ENCODE measurements around the gene GATD1. TPM values are rescaled to one million over a fixed set of nuclear protein-coding genes. Genes with fewer than 3 reads are reported as not detected.
"Not testable (repeated sequence)": the region's sequence is repeated elsewhere in the genome, so short reads cannot be mapped to it uniquely, and the experiment has no call there.

The GATD1 gene
- total and polyA plus RNA-seq, 5 donors from 2014 or later = 3.6 to 42.1 (median 5.1) TPM

DNA sequence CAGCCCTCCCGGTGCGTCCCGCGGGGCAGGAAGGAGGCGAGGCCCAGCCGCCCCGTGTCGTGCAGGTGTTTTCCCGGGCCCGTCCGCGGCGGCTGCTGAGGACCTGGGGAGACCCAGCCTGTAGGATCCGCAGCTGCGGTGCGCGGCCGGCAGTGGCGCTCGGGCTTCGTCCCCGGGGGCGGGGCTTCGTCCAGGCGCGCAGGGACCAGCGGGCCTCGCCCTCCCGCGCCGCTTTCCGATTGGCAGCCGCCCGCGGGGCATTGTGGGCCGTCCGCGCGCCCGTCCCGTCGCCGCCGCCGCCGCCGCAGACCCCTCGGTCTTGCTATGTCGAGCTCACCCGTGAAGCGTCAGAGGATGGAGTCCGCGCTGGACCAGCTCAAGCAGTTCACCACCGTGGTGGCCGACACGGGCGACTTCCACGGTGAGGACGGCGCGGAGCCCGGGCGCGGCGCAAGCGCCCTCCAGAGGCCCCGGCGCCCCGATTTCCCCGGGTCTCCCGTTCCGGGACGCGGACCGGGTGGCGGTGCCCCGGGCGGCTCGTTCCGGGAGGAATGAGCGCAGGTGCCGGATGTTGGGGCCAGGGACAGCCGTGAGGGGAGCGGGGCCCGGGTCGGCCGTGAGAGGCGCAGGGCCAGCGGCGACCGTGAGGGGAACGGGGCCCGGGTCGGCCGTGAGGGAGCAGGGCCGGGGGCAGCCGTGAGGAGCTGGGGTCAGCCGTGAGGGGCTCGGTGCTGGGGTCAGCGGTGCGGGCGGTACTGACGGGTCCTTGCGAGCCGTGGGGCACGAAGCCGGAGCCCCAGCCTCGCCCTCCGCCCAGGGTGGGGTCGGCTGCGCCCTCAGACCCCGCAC lies 29.9 kb downstream of the GATD1 start, which contains the start of gene TALDO1:
TSS of gene TALDO1 (plus strand) at position 307 of the 849 bp plus-strand sequence. CDS start at position 325, 18 bp downstream.
- no peaks in the 10 kb centered on the region for H3K27me3 ChIP-seq (ENCODE audit: control insufficient read depth, insufficient read depth, low read length)
- H3K27ac ChIP-seq (ENCODE audit: insufficient read depth, low read length, poor library complexity, severe bottlenecking) = peak within 1 kb of the TSS; percentile 68
- H3K27ac Mint-ChIP-seq = peak within 1 kb of the TSS in 2 of 3 donors; percentile 83 to 93
- ATAC-seq (ENCODE audit: low read depth in 2 of 2) (peak; percentile 83 to 87), DNase-seq (peak; percentile 71 to 88 (median 78))
- H3K4me1 ChIP-seq (ENCODE audit: control insufficient read depth, insufficient read depth, low read length, poor library complexity, severe bottlenecking) = peaks cover 32% of the 10 kb centered on the region
- peak within 1 kb of the TSS; percentile 87 to 95 (median 91) for H3K4me3 Mint-ChIP-seq
- H3K4me1 Mint-ChIP-seq = peaks cover 9 to 31% (median 20%) of the 10 kb centered on the region in 4 donors
- H3K9me3 Mint-ChIP-seq = no peaks in the 10 kb centered on the region
- H3K36me3 Mint-ChIP-seq = no peaks in the 10 kb centered on the region
- H3K9me3 ChIP-seq (ENCODE audit: control insufficient read depth in 2 of 2, low read length in 2 of 2) = no peaks in the 10 kb centered on the region
- peaks cover 4% of the 10 kb centered on the region for H3K27me3 Mint-ChIP-seq
- H3K4me3 ChIP-seq (ENCODE audit: low read depth, low read length) = peak within 1 kb of the TSS; percentile 79
- H3K36me3 ChIP-seq (ENCODE audit: control insufficient read depth, insufficient read depth, low read length) = peaks cover 2% of the 10 kb centered on the region

DNA sequence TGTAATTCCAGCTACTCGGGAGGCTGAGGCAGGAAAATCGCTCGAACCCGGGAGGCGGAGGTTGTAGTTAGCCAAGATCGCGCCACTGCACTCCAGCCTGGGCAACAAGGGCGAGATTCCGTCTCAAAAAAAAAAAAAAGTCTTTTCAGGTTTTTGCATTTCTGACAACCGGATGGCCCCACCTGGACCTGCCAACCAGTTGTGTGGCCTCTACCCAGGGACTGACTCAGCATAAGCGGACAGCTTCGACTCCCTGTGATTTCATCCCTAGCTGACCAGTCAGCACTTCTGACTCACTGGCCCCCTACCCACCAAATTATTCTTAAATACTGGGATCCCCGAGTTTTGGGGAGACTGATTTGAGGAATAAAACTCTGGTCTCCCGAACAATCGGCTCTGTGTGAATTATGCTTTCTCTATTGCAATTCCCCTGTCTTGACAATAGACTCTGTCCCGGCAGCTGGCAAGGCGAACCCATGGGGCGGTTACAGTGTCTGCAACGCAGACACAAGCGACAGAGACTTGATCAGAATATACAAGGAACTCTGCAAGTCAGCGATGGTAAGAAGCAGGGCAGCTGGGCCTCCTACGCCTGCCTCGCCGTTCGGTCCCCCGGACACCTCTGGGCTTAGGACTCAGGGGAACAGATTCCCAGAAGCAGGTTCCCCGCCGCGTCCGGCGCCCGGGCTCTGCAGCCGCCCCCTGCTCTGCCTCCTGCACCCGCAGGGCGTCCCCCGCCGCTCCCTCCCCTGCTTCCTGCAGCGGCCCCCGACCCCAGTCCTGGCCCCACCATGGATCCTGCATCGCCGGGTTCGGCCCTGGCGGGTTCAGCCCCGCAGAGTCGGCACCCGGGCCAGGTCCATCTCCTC lies 30.8 kb downstream of the GATD1 start:
- Histone ChIP-seq H3K36me3 (ENCODE audit: control insufficient read depth, insufficient read depth, low read length) (no peaks in the 10 kb centered on the region), H3K9me3 (ENCODE audit: control insufficient read depth in 2 of 2, low read length in 2 of 2) (no peaks in the 10 kb centered on the region), H3K4me3 (ENCODE audit: low read depth, low read length) (peak overlapping the region; percentile 58), H3K27ac (ENCODE audit: insufficient read depth, low read length, poor library complexity, severe bottlenecking) (peak overlapping the region; percentile 68), H3K27me3 (ENCODE audit: control insufficient read depth, insufficient read depth, low read length) (no peaks in the 10 kb centered on the region), H3K4me1 (ENCODE audit: control insufficient read depth, insufficient read depth, low read length, poor library complexity, severe bottlenecking) (peaks cover 32% of the 10 kb centered on the region)
- DNase-seq = peak in 2 of 3 donors; percentile 34 to 64
- ATAC-seq (ENCODE audit: low read depth in 2 of 2) = peak; percentile 44 to 49
- peak overlapping the region; percentile 85 to 92 (median 88) for H3K4me3 Mint-ChIP-seq
- H3K36me3 Mint-ChIP-seq = no peaks in the 10 kb centered on the region
- H3K27ac Mint-ChIP-seq = peak overlapping the region in 2 of 3 donors; percentile 55 to 89
- no peaks in the 10 kb centered on the region for H3K9me3 Mint-ChIP-seq
- H3K27me3 Mint-ChIP-seq = peaks cover 4% of the 10 kb centered on the region
- H3K4me1 Mint-ChIP-seq = peaks cover 9 to 27% (median 19%) of the 10 kb centered on the region in 4 donors

DNA sequence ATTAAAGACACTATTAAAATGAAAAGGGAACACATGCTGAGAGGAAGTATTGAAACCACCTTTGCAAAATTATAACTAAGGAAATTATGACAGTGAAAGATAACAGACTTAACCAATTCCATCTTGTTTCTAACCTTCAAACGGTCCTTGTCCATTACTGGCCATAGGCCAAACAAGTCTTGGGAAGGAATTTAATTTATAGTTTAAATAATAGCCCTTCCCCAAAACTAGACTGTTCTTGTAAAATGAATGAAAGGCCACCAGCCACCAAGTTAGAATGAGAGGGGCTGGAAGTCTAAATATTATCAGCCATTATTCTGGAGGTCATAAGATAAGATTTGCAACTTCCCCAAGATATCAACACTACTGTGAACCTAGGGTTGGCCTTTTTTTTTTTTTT lies 31.9 kb downstream of the GATD1 start:
- no peak overlapping the region for H3K27ac Mint-ChIP-seq
- H3K4me3 Mint-ChIP-seq = peak overlapping the region; percentile 9 to 76 (median 54)
- Histone ChIP-seq H3K27me3 (ENCODE audit: control insufficient read depth, insufficient read depth, low read length) (no peaks in the 10 kb centered on the region), H3K4me3 (ENCODE audit: low read depth, low read length) (no peak overlapping the region), H3K4me1 (ENCODE audit: control insufficient read depth, insufficient read depth, low read length, poor library complexity, severe bottlenecking) (peaks cover 32% of the 10 kb centered on the region), H3K9me3 (ENCODE audit: control insufficient read depth in 2 of 2, low read length in 2 of 2) (no peaks in the 10 kb centered on the region), H3K27ac (ENCODE audit: insufficient read depth, low read length, poor library complexity, severe bottlenecking) (no peak overlapping the region), H3K36me3 (ENCODE audit: control insufficient read depth, insufficient read depth, low read length) (no peaks in the 10 kb centered on the region)
- no peak for ATAC-seq (ENCODE audit: low read depth in 2 of 2)
- no peaks in the 10 kb centered on the region for H3K9me3 Mint-ChIP-seq
- H3K4me1 Mint-ChIP-seq = peaks cover 9 to 25% (median 16%) of the 10 kb centered on the region in 4 donors
- H3K36me3 Mint-ChIP-seq = no peaks in the 10 kb centered on the region
- no peak for DNase-seq
- H3K27me3 Mint-ChIP-seq = peaks cover 4% of the 10 kb centered on the region

DNA sequence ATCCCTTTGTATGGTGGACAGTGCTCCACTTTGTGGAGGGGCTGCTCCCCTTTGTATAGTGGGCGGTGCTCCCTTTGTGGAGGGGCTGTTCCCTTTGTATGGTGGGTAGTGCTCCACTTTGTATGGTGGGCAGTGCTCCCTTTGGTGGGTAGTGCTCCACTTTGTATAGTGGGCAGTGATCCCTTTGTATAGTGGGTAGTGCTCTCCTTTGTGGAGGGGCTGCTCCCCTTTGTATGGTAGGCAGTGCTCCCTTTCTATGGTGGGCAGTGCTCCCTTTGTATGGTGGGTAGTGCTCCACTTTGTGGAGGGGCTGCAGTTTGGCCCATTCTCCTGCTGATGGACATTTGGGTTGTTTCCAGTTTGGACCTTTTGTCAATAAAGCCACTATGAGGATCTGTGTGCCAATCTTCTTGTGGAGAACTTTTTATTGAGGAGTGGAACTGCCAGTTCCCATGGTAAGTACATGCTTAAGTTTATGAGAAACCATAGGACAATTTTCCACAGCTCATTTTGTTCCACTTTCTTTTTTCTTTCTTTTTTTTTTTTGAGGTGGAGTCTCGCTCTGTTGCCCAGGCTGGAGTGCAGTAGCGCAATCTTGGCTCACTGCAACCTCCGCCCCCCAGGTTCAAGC lies 34.6 kb downstream of the GATD1 start:
- H3K27me3 Mint-ChIP-seq = peaks cover 4% of the 10 kb centered on the region
- H3K9me3 ChIP-seq (ENCODE audit: control insufficient read depth in 2 of 2, low read length in 2 of 2) = no peaks in the 10 kb centered on the region
- no peaks in the 10 kb centered on the region for H3K36me3 ChIP-seq (ENCODE audit: control insufficient read depth, insufficient read depth, low read length)
- H3K4me3 ChIP-seq (ENCODE audit: low read depth, low read length) = no peak overlapping the region
- no peak overlapping the region for H3K27ac Mint-ChIP-seq
- DNase-seq (no peak), ATAC-seq (ENCODE audit: low read depth in 2 of 2) (no peak)
- peaks cover 5 to 18% (median 6%) of the 10 kb centered on the region in 4 donors for H3K4me1 Mint-ChIP-seq
- H3K27me3 ChIP-seq (ENCODE audit: control insufficient read depth, insufficient read depth, low read length) = no peaks in the 10 kb centered on the region
- H3K36me3 Mint-ChIP-seq = no peaks in the 10 kb centered on the region
- no peaks in the 10 kb centered on the region for H3K9me3 Mint-ChIP-seq
- H3K27ac ChIP-seq (ENCODE audit: insufficient read depth, low read length, poor library complexity, severe bottlenecking) = no peak overlapping the region
- no peak overlapping the region for H3K4me3 Mint-ChIP-seq
- H3K4me1 ChIP-seq (ENCODE audit: control insufficient read depth, insufficient read depth, low read length, poor library complexity, severe bottlenecking) = peaks cover 14% of the 10 kb centered on the region

DNA sequence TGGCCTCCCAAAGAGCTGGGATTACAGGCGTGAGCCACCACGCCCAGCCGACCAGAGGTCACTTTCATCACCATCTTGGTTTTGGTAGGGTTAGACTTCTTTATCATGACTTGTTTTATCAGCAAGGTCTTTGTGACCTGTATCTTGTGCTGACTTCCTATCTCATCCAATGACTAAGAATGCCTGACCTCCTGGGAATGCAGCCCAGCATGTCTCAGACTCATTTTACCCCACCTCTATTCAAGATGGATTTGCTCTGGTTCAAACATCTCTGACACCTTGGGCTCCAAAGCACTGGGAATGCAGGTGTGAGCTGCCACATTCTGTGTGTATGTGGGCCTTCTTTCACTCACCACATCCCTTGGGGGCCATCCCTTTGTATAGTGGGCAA lies 35.1 kb downstream of the GATD1 start:
- H3K4me1 ChIP-seq (ENCODE audit: control insufficient read depth, insufficient read depth, low read length, poor library complexity, severe bottlenecking) = peaks cover 17% of the 10 kb centered on the region
- no peak overlapping the region for H3K27ac ChIP-seq (ENCODE audit: insufficient read depth, low read length, poor library complexity, severe bottlenecking)
- H3K36me3 ChIP-seq (ENCODE audit: control insufficient read depth, insufficient read depth, low read length) = no peaks in the 10 kb centered on the region
- ATAC-seq (ENCODE audit: low read depth in 2 of 2) (no peak), DNase-seq (no peak)
- H3K27me3 ChIP-seq (ENCODE audit: control insufficient read depth, insufficient read depth, low read length) = no peaks in the 10 kb centered on the region
- Mint-ChIP-seq H3K27me3 (peaks cover 8% of the 10 kb centered on the region), H3K9me3 (no peaks in the 10 kb centered on the region), H3K4me1 (peaks cover 5 to 23% (median 12%) of the 10 kb centered on the region in 4 donors), H3K4me3 (no peak overlapping the region), H3K27ac (no peak overlapping the region), H3K36me3 (no peaks in the 10 kb centered on the region)
- no peaks in the 10 kb centered on the region for H3K9me3 ChIP-seq (ENCODE audit: control insufficient read depth in 2 of 2, low read length in 2 of 2)
- no peak overlapping the region for H3K4me3 ChIP-seq (ENCODE audit: low read depth, low read length)

DNA sequence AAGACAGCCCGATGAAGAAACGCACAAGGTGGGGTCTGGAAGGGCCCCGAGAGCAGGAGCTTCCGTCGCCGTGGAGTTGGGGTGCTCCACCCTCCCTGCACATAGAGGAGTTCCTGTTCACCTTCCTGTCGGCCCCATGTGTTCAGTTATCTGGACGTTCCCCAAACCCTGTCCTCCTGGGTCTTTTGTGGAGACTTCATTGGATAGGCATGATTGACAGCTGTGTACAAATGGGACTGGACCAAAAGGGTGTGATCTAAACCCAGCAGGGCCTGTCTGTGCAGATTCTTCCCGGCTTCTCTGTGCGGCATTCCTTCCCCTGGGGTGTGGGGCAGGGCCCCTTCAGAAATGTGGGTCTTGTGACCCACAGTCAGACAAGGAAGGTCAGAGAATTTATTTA lies 39.4 kb downstream of the GATD1 start:
- not testable (repeated sequence) for H3K27me3 Mint-ChIP-seq; H3K27me3 ChIP-seq (ENCODE audit: control insufficient read depth, insufficient read depth, low read length); H3K27ac ChIP-seq (ENCODE audit: insufficient read depth, low read length, poor library complexity, severe bottlenecking); H3K9me3 Mint-ChIP-seq; H3K9me3 ChIP-seq (ENCODE audit: control insufficient read depth in 2 of 2, low read length in 2 of 2); H3K36me3 Mint-ChIP-seq; H3K36me3 ChIP-seq (ENCODE audit: control insufficient read depth, insufficient read depth, low read length)
- Histone ChIP-seq H3K4me3 (ENCODE audit: low read depth, low read length) (peak overlapping the region; percentile 13), H3K4me1 (ENCODE audit: control insufficient read depth, insufficient read depth, low read length, poor library complexity, severe bottlenecking) (peaks cover 10% of the 10 kb centered on the region)
- ATAC-seq (ENCODE audit: low read depth in 2 of 2) (peak; percentile 40 to 53), DNase-seq (peak in 1 of 3 donors; percentile 53)
- H3K4me3 Mint-ChIP-seq = peak overlapping the region in 3 of 4 donors; percentile 53 to 77 (median 74)
- peaks cover 0 to 25% (median 8%) of the 10 kb centered on the region in 4 donors for H3K4me1 Mint-ChIP-seq
- H3K27ac Mint-ChIP-seq = peak overlapping the region; percentile 52 to 81 (median 75)

DNA sequence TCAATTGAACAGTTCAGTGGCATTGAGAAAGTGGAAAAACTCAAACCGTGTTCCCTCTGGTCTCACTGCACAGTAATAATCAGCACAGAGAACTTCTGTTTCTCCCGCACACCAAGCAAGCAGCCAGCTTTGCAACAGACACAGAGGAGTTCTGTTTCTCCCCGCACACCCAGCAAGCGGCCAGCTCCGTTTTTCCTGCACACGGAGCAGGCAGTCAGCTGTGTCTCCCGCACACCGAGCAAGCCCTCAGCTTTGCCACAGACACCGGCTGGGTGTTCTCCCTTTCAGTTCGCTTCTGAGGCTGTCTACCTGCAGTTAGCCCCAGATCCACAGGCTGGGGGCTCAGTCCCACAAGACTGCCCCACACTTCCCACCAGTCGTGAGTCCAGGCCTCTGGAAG lies 39.9 kb downstream of the GATD1 start:
- ATAC-seq (ENCODE audit: low read depth in 2 of 2) (peak in 1 of 2 donors; percentile 12), DNase-seq (no peak)
- Mint-ChIP-seq H3K9me3 (no peaks in the 10 kb centered on the region), H3K36me3 (no peaks in the 10 kb centered on the region), H3K27me3 (peaks cover 5% of the 10 kb centered on the region), H3K4me1 (peaks cover 0 to 25% (median 8%) of the 10 kb centered on the region in 4 donors), H3K4me3 (peak overlapping the region in 3 of 4 donors; percentile 53 to 77 (median 74)), H3K27ac (peak overlapping the region in 2 of 3 donors; percentile 75 to 81)
- Histone ChIP-seq H3K9me3 (ENCODE audit: control insufficient read depth in 2 of 2, low read length in 2 of 2) (no peaks in the 10 kb centered on the region), H3K36me3 (ENCODE audit: control insufficient read depth, insufficient read depth, low read length) (no peaks in the 10 kb centered on the region), H3K4me3 (ENCODE audit: low read depth, low read length) (peak overlapping the region; percentile 13), H3K4me1 (ENCODE audit: control insufficient read depth, insufficient read depth, low read length, poor library complexity, severe bottlenecking) (peaks cover 10% of the 10 kb centered on the region), H3K27ac (ENCODE audit: insufficient read depth, low read length, poor library complexity, severe bottlenecking) (no peak overlapping the region), H3K27me3 (ENCODE audit: control insufficient read depth, insufficient read depth, low read length) (no peaks in the 10 kb centered on the region)
